ENCODE results near the gene GOLGA8S.
"Not testable (repeated sequence)": the region's sequence is repeated elsewhere in the genome, so short reads cannot be mapped to it uniquely, and the experiment has no call there.

The GOLGA8S gene

GRCh38 chr15:23370578-23370977 is 16.0 kb downstream of the GOLGA8S start:
- no peak overlapping the region for H2AFZ ChIP-seq (ENCODE audit: low read depth, low read length)
- TF ChIP-seq CTCF (IDR thresholded peaks at IDR 0.05; ENCODE audit: borderline replicate concordance, extremely low read depth, low read length, poor library complexity, severe bottlenecking) (no peak), EZH2 (IDR thresholded peaks at IDR 0.05; ENCODE audit: borderline replicate concordance, low read depth, low read length, severe bottlenecking) (no peak)
- ATAC-seq (ENCODE audit: insufficient read depth, low read depth), result no peak

GRCh38 chr15:23371134-23371533 is 16.6 kb downstream of the GOLGA8S start:
- H2AFZ ChIP-seq (ENCODE audit: low read depth, low read length); H3K4me2 ChIP-seq (ENCODE audit: insufficient read depth, low read length); H4K20me1 ChIP-seq (ENCODE audit: insufficient read depth, low read length); H3K27ac ChIP-seq (ENCODE audit: low read length); ATAC-seq (ENCODE audit: insufficient read depth, low read depth); H3K9ac ChIP-seq (ENCODE audit: low read depth, low read length); H3K27me3 ChIP-seq (ENCODE audit: insufficient read depth, low read length, poor library complexity); H3K79me2 ChIP-seq (ENCODE audit: insufficient read depth, low read length); H3K4me3 ChIP-seq (ENCODE audit: low read depth in 1 of 2, low read length in 2 of 2); H3K36me3 ChIP-seq (ENCODE audit: insufficient read depth, low read length); H3K4me1 ChIP-seq (ENCODE audit: insufficient read depth, low read length); H3K9me3 ChIP-seq (ENCODE audit: insufficient read depth, low read length, severe bottlenecking); DNase-seq: not testable (repeated sequence)

More at GRCh38 chr15:23370578-23370977, 16.0 kb downstream of the GOLGA8S start:
- no peaks in the 10 kb centered on the region for H3K4me1 ChIP-seq (ENCODE audit: insufficient read depth, low read length)
- H3K27me3 ChIP-seq (ENCODE audit: insufficient read depth, low read length, poor library complexity), result no peaks in the 10 kb centered on the region
- H3K27ac ChIP-seq (ENCODE audit: low read length), result no peak overlapping the region
- H3K79me2 ChIP-seq (ENCODE audit: insufficient read depth, low read length), result no peaks in the 10 kb centered on the region
- DNase-seq, result no peak
- H4K20me1 ChIP-seq (ENCODE audit: insufficient read depth, low read length), result no peaks in the 10 kb centered on the region
- no peak overlapping the region for H3K4me3 ChIP-seq (ENCODE audit: low read depth in 1 of 2, low read length in 2 of 2)
- H3K4me2 ChIP-seq (ENCODE audit: insufficient read depth, low read length), result no peak overlapping the region
- H3K9me3 ChIP-seq (ENCODE audit: insufficient read depth, low read length, severe bottlenecking), result no peaks in the 10 kb centered on the region
- no peak overlapping the region for H3K9ac ChIP-seq (ENCODE audit: low read depth, low read length)
- no peaks in the 10 kb centered on the region for H3K36me3 ChIP-seq (ENCODE audit: insufficient read depth, low read length)

- not testable (repeated sequence) for H3K27me3 ChIP-seq (ENCODE audit: insufficient read depth, low read length, poor library complexity); H3K79me2 ChIP-seq (ENCODE audit: insufficient read depth, low read length); H3K9me3 ChIP-seq (ENCODE audit: insufficient read depth, low read length, severe bottlenecking); ATAC-seq (ENCODE audit: insufficient read depth, low read depth); H3K4me2 ChIP-seq (ENCODE audit: insufficient read depth, low read length); H3K36me3 ChIP-seq (ENCODE audit: insufficient read depth, low read length); DNase-seq; H2AFZ ChIP-seq (ENCODE audit: low read depth, low read length); H3K4me3 ChIP-seq (ENCODE audit: low read depth in 1 of 2, low read length in 2 of 2); H3K27ac ChIP-seq (ENCODE audit: low read length); H4K20me1 ChIP-seq (ENCODE audit: insufficient read depth, low read length); H3K9ac ChIP-seq (ENCODE audit: low read depth, low read length); H3K4me1 ChIP-seq (ENCODE audit: insufficient read depth, low read length)
These were observed 17.3 kb downstream of the GOLGA8S start for GRCh38 chr15:23371868-23372267.

- no peak for DNase-seq
- Histone ChIP-seq H3K27ac (ENCODE audit: low read length) (no peak overlapping the region), H4K20me1 (ENCODE audit: insufficient read depth, low read length) (no peaks in the 10 kb centered on the region), H3K4me1 (ENCODE audit: insufficient read depth, low read length) (no peaks in the 10 kb centered on the region), H3K9ac (ENCODE audit: low read depth, low read length) (no peak overlapping the region), H3K27me3 (ENCODE audit: insufficient read depth, low read length, poor library complexity) (no peaks in the 10 kb centered on the region), H3K36me3 (ENCODE audit: insufficient read depth, low read length) (no peaks in the 10 kb centered on the region), H3K79me2 (ENCODE audit: insufficient read depth, low read length) (no peaks in the 10 kb centered on the region), H2AFZ (ENCODE audit: low read depth, low read length) (no peak overlapping the region), H3K4me3 (ENCODE audit: low read depth in 1 of 2, low read length in 2 of 2) (no peak overlapping the region), H3K4me2 (ENCODE audit: insufficient read depth, low read length) (no peak overlapping the region), H3K9me3 (ENCODE audit: insufficient read depth, low read length, severe bottlenecking) (no peaks in the 10 kb centered on the region)
- TF ChIP-seq EZH2 (IDR thresholded peaks at IDR 0.05; ENCODE audit: borderline replicate concordance, low read depth, low read length, severe bottlenecking) (no peak), CTCF (IDR thresholded peaks at IDR 0.05; ENCODE audit: borderline replicate concordance, extremely low read depth, low read length, poor library complexity, severe bottlenecking) (no peak)
- ATAC-seq (ENCODE audit: insufficient read depth, low read depth), result no peak
These were observed 17.7 kb downstream of the GOLGA8S start for GRCh38 chr15:23372284-23372683.

- H3K27me3 ChIP-seq (ENCODE audit: insufficient read depth, low read length, poor library complexity); H4K20me1 ChIP-seq (ENCODE audit: insufficient read depth, low read length); ATAC-seq (ENCODE audit: insufficient read depth, low read depth); H3K9me3 ChIP-seq (ENCODE audit: insufficient read depth, low read length, severe bottlenecking); DNase-seq; H3K9ac ChIP-seq (ENCODE audit: low read depth, low read length); H2AFZ ChIP-seq (ENCODE audit: low read depth, low read length); H3K36me3 ChIP-seq (ENCODE audit: insufficient read depth, low read length); H3K4me1 ChIP-seq (ENCODE audit: insufficient read depth, low read length); H3K27ac ChIP-seq (ENCODE audit: low read length); H3K79me2 ChIP-seq (ENCODE audit: insufficient read depth, low read length); H3K4me2 ChIP-seq (ENCODE audit: insufficient read depth, low read length); H3K4me3 ChIP-seq (ENCODE audit: low read depth in 1 of 2, low read length in 2 of 2): not testable (repeated sequence)
These were observed 18.5 kb downstream of the GOLGA8S start for GRCh38 chr15:23372891-23373600.

GRCh38 chr15:23374226-23374625 is 19.7 kb downstream of the GOLGA8S start:
- not testable (repeated sequence) for ATAC-seq (ENCODE audit: insufficient read depth, low read depth); H3K79me2 ChIP-seq (ENCODE audit: insufficient read depth, low read length); H3K27ac ChIP-seq (ENCODE audit: low read length); DNase-seq; H4K20me1 ChIP-seq (ENCODE audit: insufficient read depth, low read length); H3K4me2 ChIP-seq (ENCODE audit: insufficient read depth, low read length); H3K36me3 ChIP-seq (ENCODE audit: insufficient read depth, low read length); H3K9ac ChIP-seq (ENCODE audit: low read depth, low read length); H3K27me3 ChIP-seq (ENCODE audit: insufficient read depth, low read length, poor library complexity); H2AFZ ChIP-seq (ENCODE audit: low read depth, low read length); H3K4me3 ChIP-seq (ENCODE audit: low read depth in 1 of 2, low read length in 2 of 2); H3K9me3 ChIP-seq (ENCODE audit: insufficient read depth, low read length, severe bottlenecking); H3K4me1 ChIP-seq (ENCODE audit: insufficient read depth, low read length)

Data from DND-41 (cell line).